Gastroesophageal sphincter (tissue), 4 donors: ENCODE measurements around the gene SLC6A9. TPM values are rescaled to one million over a fixed set of nuclear protein-coding genes. Genes with fewer than 3 reads are reported as not detected.
A peak's percentile ranks its signal among the peaks of the same experiment; 100 is the strongest.

Source experiments
- ATAC-seq: fragments of 150-250 bp; one replicate; pipeline ENCODE4 v1.9.1; 2016; ENCODE audit warnings: mild to moderate bottlenecking, moderate library complexity
- H3K27ac ChIP-seq, 4 donors: fragments of 200-600 bp; sonication (generic) in 3 of 4; 1 replicate in 3 of 4; 2 replicates in 1 of 4; pipeline ENCODE4 v1.5.1; 2016 to 2019
- H3K27me3 ChIP-seq: fragments of 200-600 bp; sonication (generic); one replicate; pipeline ENCODE4 v1.5.1; 2019
- H3K36me3 ChIP-seq, 2 donors: fragments of 200-600 bp; sonication (generic); one replicate each; pipeline ENCODE4 v1.5.1; 2019; ENCODE audit warnings: control low read depth in 1 of 2
- H3K4me1 ChIP-seq, 3 donors: fragments of 200-600 bp; sonication (generic); 1 replicate in 2 of 3; 2 replicates in 1 of 3; pipeline ENCODE4 v1.5.1; 2016 to 2019; ENCODE audit warnings: control low read depth in 2 of 3
- H3K4me3 ChIP-seq, 2 donors: fragments of 200-600 bp; sonication (generic); one replicate each; pipeline ENCODE4 v1.5.1; 2019; ENCODE audit warnings: mild to moderate bottlenecking in 1 of 2, moderate library complexity in 1 of 2
- H3K9me3 ChIP-seq, 3 donors: fragments of 200-600 bp; sonication (generic); one replicate each; pipeline ENCODE4 v1.5.1; 2017 to 2019; ENCODE audit warnings: control low read depth in 2 of 3
- EP300 ChIP-seq: sonication (generic); formaldehyde crosslinking; IDR thresholded peaks from one replicate; pipeline ENCODE4 v1.6.1; 2017; ENCODE audit warnings: antibody characterized with exemption, mild to moderate bottlenecking
- POLR2A ChIP-seq, 2 donors: fragments of 450-650 bp; IDR thresholded peaks; one replicate each; pipeline ENCODE4 v1.6.1; 2017; ENCODE audit warnings: antibody characterized with exemption in 2 of 2, mild to moderate bottlenecking in 2 of 2, moderate library complexity in 1 of 2
- POLR2AphosphoS5 ChIP-seq: sonication (generic); formaldehyde crosslinking; IDR thresholded peaks from one replicate; pipeline ENCODE4 v1.6.1; 2017; ENCODE audit warnings: antibody characterized with exemption
- WGBS, 2 donors: methylation state at CpG; one replicate each; pipeline ENCODE4 v1.1.5; 2018; ENCODE audit warnings: low coverage in 1 of 2; 5-methylcytosine and 5-hydroxymethylcytosine counted together
- total RNA-seq, 4 donors: library from RNA; depleted of rRNA; stranded (reverse); fragments of >200 nt; gene quantifications; one replicate each; pipeline ENCODE4 v1.1.0, GENCODE V29; 2016
- TF ChIP-seq, protein P1 (sequence below), 4 experiments: fragments of 200-600 bp in 2 of 4; fragments of 450-650 bp in 2 of 4; sonication (generic) in 1 of 4; IDR thresholded peaks; one replicate each; pipeline ENCODE4 v1.5.1; 2017 to 2019; ENCODE audit warnings: antibody characterized with exemption in 4 of 4, mild to moderate bottlenecking in 2 of 4, moderate library complexity in 2 of 4

Gene SLC6A9
- total RNA-seq, result 10 to 100 TPM in 1 of 4 donors, 1 to 10 TPM in 3; 1.8 to 14.2 (median 7.5) TPM

DNA sequence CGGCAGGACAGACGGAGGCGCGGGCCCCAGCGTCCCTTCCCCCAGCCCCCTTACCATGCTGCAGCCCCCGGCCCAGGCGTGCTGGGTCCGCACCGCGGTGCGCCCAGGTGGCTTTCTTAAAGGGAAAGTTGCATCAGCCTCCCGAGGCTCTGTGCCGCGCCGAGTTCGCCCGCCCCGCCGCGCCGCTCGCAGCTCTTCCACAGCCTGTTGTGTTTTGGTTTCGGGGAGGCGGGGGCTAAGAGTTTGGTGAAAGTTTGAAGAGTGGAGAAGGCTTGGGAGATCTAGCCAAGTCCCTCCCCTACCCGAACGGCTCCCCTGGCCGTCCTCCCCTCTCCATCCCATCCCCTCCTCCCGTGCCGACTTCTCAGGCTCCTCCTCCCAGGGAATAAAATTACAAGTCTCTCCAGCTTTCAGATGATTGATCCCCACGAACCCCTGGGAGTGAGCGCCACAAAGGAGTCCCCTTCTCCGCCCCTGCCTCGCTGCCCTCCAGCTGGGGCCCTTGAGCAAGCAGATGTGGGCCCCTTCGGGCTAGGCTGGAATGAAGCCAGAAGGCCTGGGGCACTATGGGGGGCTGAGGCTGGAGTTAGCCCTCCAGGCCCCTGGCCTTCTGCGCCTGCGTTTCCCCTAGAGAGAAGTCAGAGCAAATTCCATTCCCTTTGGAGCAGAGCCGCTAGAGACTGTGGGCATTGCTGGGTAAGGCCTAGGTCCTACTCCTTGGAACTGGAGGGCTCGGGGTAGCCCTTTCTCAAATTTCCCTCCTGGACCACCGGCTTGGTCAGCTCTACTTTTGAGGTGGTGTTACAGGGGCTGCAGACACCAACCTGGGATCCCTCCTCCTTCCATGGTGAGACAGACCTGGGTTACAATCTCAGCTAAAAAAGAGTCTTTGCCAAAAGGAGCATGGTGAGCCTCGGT lies at the start of gene SLC6A9:
SLC6A9 (minus strand) TSS at position 211 of the 918 bp plus-strand sequence. CDS start 7,185 bp downstream, outside the sequence.
- TF ChIP-seq, protein P1, sequence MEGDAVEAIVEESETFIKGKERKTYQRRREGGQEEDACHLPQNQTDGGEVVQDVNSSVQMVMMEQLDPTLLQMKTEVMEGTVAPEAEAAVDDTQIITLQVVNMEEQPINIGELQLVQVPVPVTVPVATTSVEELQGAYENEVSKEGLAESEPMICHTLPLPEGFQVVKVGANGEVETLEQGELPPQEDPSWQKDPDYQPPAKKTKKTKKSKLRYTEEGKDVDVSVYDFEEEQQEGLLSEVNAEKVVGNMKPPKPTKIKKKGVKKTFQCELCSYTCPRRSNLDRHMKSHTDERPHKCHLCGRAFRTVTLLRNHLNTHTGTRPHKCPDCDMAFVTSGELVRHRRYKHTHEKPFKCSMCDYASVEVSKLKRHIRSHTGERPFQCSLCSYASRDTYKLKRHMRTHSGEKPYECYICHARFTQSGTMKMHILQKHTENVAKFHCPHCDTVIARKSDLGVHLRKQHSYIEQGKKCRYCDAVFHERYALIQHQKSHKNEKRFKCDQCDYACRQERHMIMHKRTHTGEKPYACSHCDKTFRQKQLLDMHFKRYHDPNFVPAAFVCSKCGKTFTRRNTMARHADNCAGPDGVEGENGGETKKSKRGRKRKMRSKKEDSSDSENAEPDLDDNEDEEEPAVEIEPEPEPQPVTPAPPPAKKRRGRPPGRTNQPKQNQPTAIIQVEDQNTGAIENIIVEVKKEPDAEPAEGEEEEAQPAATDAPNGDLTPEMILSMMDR (IDR thresholded peaks at IDR 0.05), result no peak
- TF ChIP-seq POLR2AphosphoS5, result no peak
- no peak for TF ChIP-seq EP300
- TF ChIP-seq POLR2A (IDR thresholded peaks at IDR 0.05), result no peak
- Histone ChIP-seq H3K27me3 (no peaks in the 10 kb centered on the region), H3K9me3 (no peaks in the 10 kb centered on the region), H3K36me3 (no peaks in the 10 kb centered on the region), H3K27ac (peak within 1 kb of the TSS; percentile 34 to 92 (median 90)), H3K4me3 (peak within 1 kb of the TSS; percentile 57 to 89), H3K4me1 (peaks cover 4 to 73% (median 30%) of the 10 kb centered on the region in 3 donors)
- peak; percentile 37 for ATAC-seq
- 6 to 58% methylated on average over 2 to 10 of the region's 40 CpGs for WGBS, 2 donors

DNA sequence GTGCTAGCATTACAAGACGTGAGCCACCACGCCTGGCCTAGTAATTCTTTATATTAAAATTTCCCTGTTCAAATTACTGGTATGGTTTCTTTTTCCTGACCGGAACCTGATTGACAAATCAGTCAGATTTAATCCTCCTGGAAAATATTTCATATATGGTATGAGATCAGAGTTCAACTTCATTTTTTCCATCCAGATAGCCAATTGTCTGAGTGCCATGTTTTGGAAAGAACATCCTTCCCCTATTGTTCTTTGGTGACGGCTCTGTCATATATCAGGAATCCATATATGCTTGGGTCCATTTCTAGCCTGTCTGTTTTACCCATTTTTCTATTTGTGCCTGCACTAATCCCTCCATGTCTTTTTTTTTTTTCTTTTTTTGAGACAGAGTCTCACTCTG lies 48.3 kb upstream of the SLC6A9 start:
- 75 to 87% methylated on average over 4 of the region's 4 CpGs for WGBS, 2 donors
- Histone ChIP-seq H3K27me3 (peaks cover 4% of the 10 kb centered on the region), H3K4me3 (no peak overlapping the region), H3K9me3 (no peaks in the 10 kb centered on the region), H3K27ac (no peak overlapping the region), H3K4me1 (peaks cover 0 to 18% (median 0%) of the 10 kb centered on the region in 3 donors), H3K36me3 (no peaks in the 10 kb centered on the region)
- ATAC-seq, result no peak
- TF ChIP-seq, protein P1 (IDR thresholded peaks at IDR 0.05), result no peak
- TF ChIP-seq EP300, result no peak
- TF ChIP-seq POLR2A (IDR thresholded peaks at IDR 0.05), result no peak
- no peak for TF ChIP-seq POLR2AphosphoS5

DNA sequence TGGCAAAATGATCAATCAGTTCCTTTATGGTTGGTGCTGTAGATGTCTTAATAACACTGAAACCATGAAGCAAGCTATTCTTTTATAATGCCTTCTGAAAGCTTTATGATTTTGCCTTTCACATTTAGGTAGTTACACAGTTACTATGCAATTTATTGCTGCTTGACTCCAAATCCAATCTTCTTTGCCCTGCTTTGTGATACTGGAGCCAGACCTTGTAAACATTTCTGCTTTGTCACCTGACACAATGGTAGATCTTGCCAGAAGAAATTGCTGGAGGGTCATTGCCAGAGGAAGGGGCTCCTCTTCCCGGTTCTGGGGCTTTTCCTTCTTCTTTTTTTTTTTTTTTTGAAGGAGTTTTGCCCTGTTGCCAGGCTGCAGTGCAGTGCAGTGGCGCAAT lies 46.8 kb upstream of the SLC6A9 start:
- Histone ChIP-seq H3K4me1 (peaks cover 0 to 25% (median 0%) of the 10 kb centered on the region in 3 donors), H3K4me3 (no peak overlapping the region), H3K9me3 (no peaks in the 10 kb centered on the region), H3K36me3 (no peaks in the 10 kb centered on the region), H3K27ac (no peak overlapping the region), H3K27me3 (peaks cover 1% of the 10 kb centered on the region)
- no peak for ATAC-seq
- no peak for TF ChIP-seq POLR2AphosphoS5
- no peak for TF ChIP-seq EP300
- no peak for TF ChIP-seq POLR2A (IDR thresholded peaks at IDR 0.05)
- TF ChIP-seq, protein P1 (IDR thresholded peaks at IDR 0.05), result no peak
- WGBS, 2 donors, result 0 to 40% methylated on average over 1 of the region's 2 CpGs

DNA sequence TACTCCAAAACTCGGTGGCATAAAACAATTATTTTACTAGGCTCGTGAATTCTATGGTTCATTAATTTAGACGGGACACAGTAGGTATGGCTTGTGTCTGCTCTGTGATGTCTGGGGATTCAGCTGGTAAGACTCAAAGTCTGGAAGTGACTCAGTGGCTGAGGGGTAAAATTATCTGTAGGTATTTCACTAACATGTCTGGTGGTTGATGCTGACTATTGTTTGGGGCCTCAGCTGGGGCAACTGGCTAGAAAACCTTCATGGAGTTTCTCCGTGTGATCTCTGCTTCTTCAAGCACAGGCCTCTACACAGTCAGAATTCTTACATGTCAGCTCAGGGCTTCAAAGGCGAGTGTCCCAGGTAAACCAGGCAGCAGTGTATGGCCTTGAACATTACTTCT lies 46.2 kb upstream of the SLC6A9 start:
- ATAC-seq, result no peak
- peaks cover 0 to 25% (median 0%) of the 10 kb centered on the region in 3 donors for H3K4me1 ChIP-seq
- WGBS, 2 donors, result 61 to 85% methylated on average over 3 of the region's 5 CpGs
- no peaks in the 10 kb centered on the region for H3K36me3 ChIP-seq
- H3K27me3 ChIP-seq, result no peaks in the 10 kb centered on the region
- no peak overlapping the region for H3K4me3 ChIP-seq
- no peak overlapping the region for H3K27ac ChIP-seq
- H3K9me3 ChIP-seq, result no peaks in the 10 kb centered on the region
- no peak for TF ChIP-seq POLR2AphosphoS5
- no peak for TF ChIP-seq EP300
- TF ChIP-seq, protein P1 (IDR thresholded peaks at IDR 0.05), result no peak
- TF ChIP-seq POLR2A (IDR thresholded peaks at IDR 0.05), result no peak

DNA sequence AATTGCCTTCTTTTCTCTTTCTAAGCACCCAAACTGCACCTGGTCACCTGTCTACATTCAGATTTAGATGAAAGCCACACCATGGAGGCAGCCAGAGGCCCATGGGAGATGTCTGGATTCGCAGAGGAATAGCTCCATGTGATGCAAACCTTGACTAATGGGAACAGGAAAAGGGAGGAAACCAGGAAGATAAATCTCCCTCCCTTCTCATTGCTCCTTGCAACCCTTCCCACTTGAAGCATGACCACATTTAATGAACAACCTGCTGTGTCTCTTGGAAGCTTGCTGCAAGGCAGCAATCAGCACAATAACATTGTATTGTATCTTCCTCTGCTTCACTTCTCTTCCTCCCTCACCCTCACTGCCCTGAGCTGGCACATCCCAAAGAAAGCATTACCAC lies 44.8 kb upstream of the SLC6A9 start:
- H3K4me3 ChIP-seq, result no peak overlapping the region
- no peak overlapping the region for H3K27ac ChIP-seq
- H3K36me3 ChIP-seq, result no peaks in the 10 kb centered on the region
- H3K4me1 ChIP-seq, result peaks cover 0 to 25% (median 0%) of the 10 kb centered on the region in 3 donors
- 60% methylated on average over 1 of the region's 1 CpG for WGBS, 2 donors
- no peaks in the 10 kb centered on the region for H3K9me3 ChIP-seq
- TF ChIP-seq POLR2AphosphoS5 (no peak), POLR2A (IDR thresholded peaks at IDR 0.05) (no peak), EP300 (no peak)
- TF ChIP-seq, protein P1 (IDR thresholded peaks at IDR 0.05), result no peak
- no peaks in the 10 kb centered on the region for H3K27me3 ChIP-seq
- ATAC-seq, result no peak
